HCT116 (cell line): Measurements from ENCODE around the gene ZNF697. TPM values are rescaled to one million over a fixed set of nuclear protein-coding genes. Genes with fewer than 3 reads are reported as not detected.

Experiments
- ATAC-seq: fragments of 200-7000 bp; cut with Tn5 transposase; 2 replicates; pipeline ENCODE4 v1.9.1; 2020; ENCODE audit warnings: mild to moderate bottlenecking, moderate library complexity
- BruUV-seq: library from RNA; stranded (reverse); fragments of 400-500 nt; replicated peaks from 2 replicates; lab custom pipeline; 2021; lab: Mats Ljungman, UMichigan
- CTCF ChIA-PET: fragments of 300-600 bp; sonication (Branson Sonifier 250); formaldehyde crosslinking; loops from one replicate; lab custom pipeline; 2021; ENCODE audit warnings: antibody characterized with exemption; lab: Charles Lee
- POLR2A ChIA-PET: fragments of 300-600, 350-600 bp; sonication (Branson Sonifier 250); formaldehyde crosslinking; loops from one replicate; lab custom pipeline; 2021; ENCODE audit warnings: antibody characterized with exemption; lab: Charles Lee
- RAD21 ChIA-PET, 2 experiments: fragments of 300-600 bp; sonication (Branson Sonifier 250); formaldehyde crosslinking; loops; one replicate each; lab custom pipeline; 2023; ENCODE audit warnings: low total read pairs in 2 of 2; ENCODE audit not compliant: uncharacterized antibody in 2 of 2, unreplicated experiment in 2 of 2, low non-redundant PET in 1 of 2; lab: Charles Lee
- DNase-seq: peaks from one replicate; pipeline ENCODE4 v3.0.0-alpha.2; 2010; ENCODE audit warnings: low read depth, low spot score
- H2AFZ ChIP-seq: fragments of 200-600 bp; shearing (Covaris generic), sonication (generic); 2 replicates; pipeline ENCODE4 v1.6.1; 2017; ENCODE audit warnings: low read depth, mixed run types, mixed read lengths, antibody characterized with exemption, low read length; ENCODE audit not compliant: poor library complexity, severe bottlenecking
- H3K27ac ChIP-seq: 2 replicates; pipeline ENCODE4 v1.5.1; 2012; ENCODE audit warnings: low read depth, low read length
- H3K27me3 ChIP-seq: fragments of 200-600 bp; sonication (generic); 2 replicates; pipeline ENCODE4 v1.6.1; 2016; ENCODE audit warnings: mixed run types, low read length, mixed read lengths; ENCODE audit not compliant: insufficient read depth
- H3K36me3 ChIP-seq, 2 experiments: fragments of 200-500 bp in 1 of 2; fragments of 200-600 bp in 1 of 2; sonication (Bioruptor generic) in 1 of 2; sonication (generic) in 1 of 2; 2 replicates each; pipeline versions ENCODE4 v1.5.1 to v1.6.1; 2014 to 2016; ENCODE audit warnings: low read length in 2 of 2, inconsistent platforms in 1 of 2, mixed read lengths in 1 of 2, mixed run types in 1 of 2; ENCODE audit not compliant: insufficient read depth in 2 of 2, control insufficient read depth in 1 of 2
- H3K4me1 ChIP-seq, 2 experiments: fragments of 200-600 bp in 1 of 2; sonication (generic) in 1 of 2; 2 replicates each; pipeline versions ENCODE4 v1.5.1 to v1.6.1; 2012 to 2017; ENCODE audit warnings: low read length in 2 of 2, inconsistent platforms in 1 of 2, mild to moderate bottlenecking in 1 of 2, mixed read lengths in 1 of 2, mixed run types in 1 of 2, moderate library complexity in 1 of 2; ENCODE audit not compliant: insufficient read depth in 2 of 2, control insufficient read depth in 1 of 2
- H3K4me2 ChIP-seq: fragments of 200-600 bp; sonication (generic); 2 replicates; pipeline ENCODE4 v1.6.1; 2017; ENCODE audit warnings: mixed run types, low read length, mixed read lengths
- H3K4me3 ChIP-seq, 2 experiments: fragments of 200-600 bp in 1 of 2; sonication (generic) in 1 of 2; replicated peaks in 1 of 2; 2 replicates each; pipeline ENCODE4 v1.5.1; 2011 to 2016; ENCODE audit warnings: low read length in 2 of 2, control low read depth in 1 of 2, low read depth in 1 of 2, mild to moderate bottlenecking in 1 of 2, mixed read lengths in 1 of 2, mixed run types in 1 of 2
- H3K79me2 ChIP-seq: fragments of 200-600 bp; sonication (generic); 2 replicates; pipeline ENCODE4 v1.6.1; 2017; ENCODE audit warnings: mild to moderate bottlenecking, mixed run types, low read length, moderate library complexity, mixed read lengths; ENCODE audit not compliant: insufficient read depth
- H3K9ac ChIP-seq: fragments of 200-600 bp; sonication (generic); 2 replicates; pipeline ENCODE4 v1.6.1; 2016; ENCODE audit warnings: low read length, mixed read lengths
- H3K9me2 ChIP-seq: fragments of 200-600 bp; sonication (generic), shearing (Covaris generic); 2 replicates; pipeline ENCODE4 v1.6.1; 2017; ENCODE audit warnings: mixed run types, mild to moderate bottlenecking, moderate library complexity; ENCODE audit not compliant: insufficient read depth
- H3K9me3 ChIP-seq, 2 experiments: fragments of 200-500 bp in 1 of 2; fragments of 200-600 bp in 1 of 2; sonication (Bioruptor generic) in 1 of 2; sonication (generic) in 1 of 2; 2 replicates each; pipeline ENCODE4 v1.6.1; 2014 to 2017; ENCODE audit warnings: low read length in 2 of 2, mixed read lengths in 2 of 2, inconsistent platforms in 1 of 2, low read depth in 1 of 2, mild to moderate bottlenecking in 1 of 2, mixed run types in 1 of 2, moderate library complexity in 1 of 2; ENCODE audit not compliant: control insufficient read depth in 1 of 2, insufficient read depth in 1 of 2
- H4K20me1 ChIP-seq: fragments of 200-600 bp; sonication (generic), shearing (Covaris generic); 2 replicates; pipeline ENCODE4 v1.6.1; 2017; ENCODE audit warnings: mixed run types, mild to moderate bottlenecking, moderate library complexity; ENCODE audit not compliant: insufficient read depth
- ELF1 ChIP-seq: IDR thresholded peaks from 2 replicates; pipeline ENCODE4 v1.6.1; 2012; ENCODE audit warnings: low read depth, borderline replicate concordance
- JUND ChIP-seq: IDR thresholded peaks from 2 replicates; pipeline ENCODE4 v1.6.1; 2012
- POLR2A ChIP-seq: IDR thresholded peaks from 2 replicates; pipeline ENCODE4 v1.7.0; 2011; ENCODE audit warnings: borderline replicate concordance; ENCODE audit not compliant: insufficient read depth, insufficient read length; ENCODE audit errors: extremely low read depth
- POLR2AphosphoS5 ChIP-seq: IDR thresholded peaks from 2 replicates; pipeline ENCODE4 v1.6.1; 2011; ENCODE audit warnings: mild to moderate bottlenecking, low read depth, low read length, moderate library complexity
- SIN3A ChIP-seq: IDR thresholded peaks from 2 replicates; pipeline ENCODE4 v1.6.1; 2012; ENCODE audit warnings: low read depth
- ZBTB33 ChIP-seq: IDR thresholded peaks from 2 replicates; pipeline ENCODE4 v1.6.1; 2011; ENCODE audit warnings: mild to moderate bottlenecking, low read length, moderate library complexity; ENCODE audit not compliant: insufficient replicate concordance; ENCODE audit errors: extremely low read depth
- ZFX ChIP-seq: fragments of 450-650 bp; IDR thresholded peaks from 2 replicates; pipeline ENCODE4 v1.6.1; 2017
- intact Hi-C: fragments of 100-400 bp; cut with micrococcal nuclease; formaldehyde crosslinking; loops from 2 replicates; pipeline ENCODE4 v1.10.0; 2022
- total RNA-seq: library from RNA; stranded (reverse); gene quantifications from one replicate; pipeline ENCODE4 v1.2.1, GENCODE V29; 2021; ENCODE audit not compliant: unreplicated experiment
- TF ChIP-seq, protein P1 (sequence below): IDR thresholded peaks from 2 replicates; pipeline ENCODE4 v1.6.1; 2012
- TF ChIP-seq, protein P2 (sequence below): IDR thresholded peaks from 2 replicates; pipeline ENCODE4 v1.6.1; 2012

ZNF697 gene
- total RNA-seq, 1 experiment from 2014 or later, result 5.9 TPM

- no peak for TF ChIP-seq POLR2AphosphoS5
- TF ChIP-seq, protein P1, sequence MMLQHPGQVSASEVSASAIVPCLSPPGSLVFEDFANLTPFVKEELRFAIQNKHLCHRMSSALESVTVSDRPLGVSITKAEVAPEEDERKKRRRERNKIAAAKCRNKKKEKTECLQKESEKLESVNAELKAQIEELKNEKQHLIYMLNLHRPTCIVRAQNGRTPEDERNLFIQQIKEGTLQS, result no peak
- no peak for TF ChIP-seq SIN3A
- TF ChIP-seq ELF1, result no peak
- TF ChIP-seq ZBTB33, result no peak
- TF ChIP-seq POLR2A, result no peak
Measured at GRCh38 chr1:119602169-119602568, 45.9 kb downstream of the ZNF697 start (continued).

- H3K79me2 ChIP-seq, result no peaks in the 10 kb centered on the region
- no peak overlapping the region for H3K27ac ChIP-seq
- H3K9ac ChIP-seq, result no peak overlapping the region
- H2AFZ ChIP-seq, result no peak overlapping the region
- DNase-seq (no peak), ATAC-seq (no peak)
- no peaks in the 10 kb centered on the region for H3K9me3 ChIP-seq
- TF ChIP-seq SIN3A, result no peak
- TF ChIP-seq ELF1, result no peak
- no peak for TF ChIP-seq ZFX
- no peak for TF ChIP-seq JUND
- TF ChIP-seq, protein P2, sequence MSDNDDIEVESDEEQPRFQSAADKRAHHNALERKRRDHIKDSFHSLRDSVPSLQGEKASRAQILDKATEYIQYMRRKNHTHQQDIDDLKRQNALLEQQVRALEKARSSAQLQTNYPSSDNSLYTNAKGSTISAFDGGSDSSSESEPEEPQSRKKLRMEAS, result no peak
- no peaks in the 10 kb centered on the region for H3K9me2 ChIP-seq
- no peaks in the 10 kb centered on the region for H3K36me3 ChIP-seq
- ChIA-PET RAD21 (no interaction called here), CTCF (interaction anchor here (1.3 kb wide), 1 partner anchor 10 kb away, joined by 4 read pairs; no protein-coding TSS in a partner anchor), POLR2A (no interaction called here)
- peaks cover 0 to 22% of the 10 kb centered on the region in 2 experiments; a peak in 2 of 4 replicates for H3K4me1 ChIP-seq
- no peaks in the 10 kb centered on the region for H3K27me3 ChIP-seq
- H4K20me1 ChIP-seq, result no peaks in the 10 kb centered on the region
- intact Hi-C loops, result no loop called here
- H3K4me2 ChIP-seq, result no peak overlapping the region
- H3K4me3 ChIP-seq, result no peak overlapping the region
- BruUV-seq, result no TSS peak
Measured at GRCh38 chr1:119600976-119601375, 47.1 kb downstream of the ZNF697 start.
